ACC112 (cell line): ENCODE results near the gene TMC7.
A peak's percentile ranks its signal among the peaks of the same experiment; 100 is the strongest.
"Not testable (repeated sequence)": the region's sequence is repeated elsewhere in the genome, so short reads cannot be mapped to it uniquely, and the experiment has no call there.

ENCODE experiments used
- H2AFZ ChIP-seq: fragments of 200-600 bp; sonication (generic); one replicate; pipeline ENCODE4 v1.6.0; 2017; ENCODE audit warnings: antibody characterized with exemption, low read length; ENCODE audit not compliant: unreplicated experiment
- H3K27ac ChIP-seq: fragments of 200-600 bp; sonication (generic); 2 replicates; pipeline ENCODE4 v1.5.1; 2014; ENCODE audit warnings: low read depth, mild to moderate bottlenecking, antibody characterized with exemption, low read length, moderate library complexity
- H3K27me3 ChIP-seq: fragments of 200-600 bp; sonication (generic); 2 replicates; pipeline ENCODE4 v1.6.1; 2014; ENCODE audit warnings: mild to moderate bottlenecking, antibody characterized with exemption, low read length, moderate library complexity, mixed read lengths; ENCODE audit not compliant: insufficient read depth
- H3K36me3 ChIP-seq: fragments of 200-600 bp; sonication (generic); 2 replicates; pipeline ENCODE4 v1.6.1; 2016; ENCODE audit warnings: mild to moderate bottlenecking, antibody characterized with exemption, low read length, moderate library complexity, mixed read lengths; ENCODE audit not compliant: insufficient read depth
- H3K4me1 ChIP-seq: fragments of 200-600 bp; sonication (generic); one replicate; pipeline ENCODE4 v1.6.1; 2016; ENCODE audit warnings: low read length, mixed read lengths; ENCODE audit not compliant: insufficient read depth, unreplicated experiment, control insufficient read depth
- H3K4me3 ChIP-seq: fragments of 200-600 bp; sonication (generic); 2 replicates; pipeline ENCODE4 v1.5.1; 2014; ENCODE audit warnings: mild to moderate bottlenecking, low read depth, low read length
- H3K79me2 ChIP-seq: fragments of 200-600 bp; sonication (generic); one replicate; pipeline ENCODE4 v1.6.0; 2016; ENCODE audit warnings: low read length; ENCODE audit not compliant: control insufficient read depth, unreplicated experiment, insufficient read depth

Gene TMC7

GRCh38 chr16:18979936-18980335, 3.8 kb upstream of the TMC7 start:
- Histone ChIP-seq H2AFZ (no peak overlapping the region), H3K4me3 (no peak overlapping the region), H3K79me2 (no peaks in the 10 kb centered on the region), H3K27me3 (peaks cover 22% of the 10 kb centered on the region), H3K4me1 (no peaks in the 10 kb centered on the region), H3K27ac (no peak overlapping the region), H3K36me3 (no peaks in the 10 kb centered on the region)

GRCh38 chr16:18984435-18985005, 786 bp downstream of the TMC7 start:
- Histone ChIP-seq H3K4me3 (peak overlapping the region; percentile 78), H2AFZ (peak overlapping the region; percentile 9), H3K4me1 (no peaks in the 10 kb centered on the region), H3K27ac (no peak overlapping the region), H3K27me3 (0 out of 2 replicates have a peak, but pooled peaks cover 8% of the 10 kb centered on the region), H3K36me3 (no peaks in the 10 kb centered on the region), H3K79me2 (no peaks in the 10 kb centered on the region)

GRCh38 chr16:18985256-18985655, 1.5 kb downstream of the TMC7 start:
- H3K79me2 ChIP-seq, H3K4me1 ChIP-seq, H3K27me3 ChIP-seq, H3K4me3 ChIP-seq, H2AFZ ChIP-seq, H3K36me3 ChIP-seq, H3K27ac ChIP-seq: not testable (repeated sequence)

- not testable (repeated sequence) for H3K4me3 ChIP-seq, H3K36me3 ChIP-seq, H3K79me2 ChIP-seq, H2AFZ ChIP-seq, H3K4me1 ChIP-seq, H3K27ac ChIP-seq, H3K27me3 ChIP-seq
Measured at GRCh38 chr16:18991731-18992130, 8.0 kb downstream of the TMC7 start.

- H3K27me3 ChIP-seq, H3K36me3 ChIP-seq, H3K27ac ChIP-seq, H2AFZ ChIP-seq, H3K4me1 ChIP-seq, H3K79me2 ChIP-seq, H3K4me3 ChIP-seq: not testable (repeated sequence)
Measured at GRCh38 chr16:18993531-18993930, 9.8 kb downstream of the TMC7 start.

GRCh38 chr16:18994181-18994580, 10.4 kb downstream of the TMC7 start:
- H3K79me2 ChIP-seq, H3K27me3 ChIP-seq, H3K4me1 ChIP-seq, H3K4me3 ChIP-seq, H2AFZ ChIP-seq, H3K27ac ChIP-seq, H3K36me3 ChIP-seq: not testable (repeated sequence)

- H3K4me1 ChIP-seq, result peaks cover 10% of the 10 kb centered on the region
- H3K36me3 ChIP-seq, H3K79me2 ChIP-seq, H3K27me3 ChIP-seq, H2AFZ ChIP-seq, H3K4me3 ChIP-seq, H3K27ac ChIP-seq: not testable (repeated sequence)
Measured at GRCh38 chr16:18995406-18995805, 11.7 kb downstream of the TMC7 start.

- H3K27ac ChIP-seq, H3K36me3 ChIP-seq, H3K4me3 ChIP-seq, H2AFZ ChIP-seq, H3K27me3 ChIP-seq, H3K79me2 ChIP-seq: not testable (repeated sequence)
- peaks cover 10% of the 10 kb centered on the region for H3K4me1 ChIP-seq
Measured at GRCh38 chr16:18996536-18996935, 12.8 kb downstream of the TMC7 start.

- H3K4me1 ChIP-seq, result peaks cover 10% of the 10 kb centered on the region
- H2AFZ ChIP-seq, H3K27ac ChIP-seq: not testable (repeated sequence)
Measured at GRCh38 chr16:18997001-18997400, 13.3 kb downstream of the TMC7 start.

GRCh38 chr16:18999045-18999393, 15.3 kb downstream of the TMC7 start:
- no peaks in the 10 kb centered on the region for H3K27me3 ChIP-seq
- no peak overlapping the region for H3K27ac ChIP-seq
- no peak overlapping the region for H3K4me3 ChIP-seq
- no peaks in the 10 kb centered on the region for H3K79me2 ChIP-seq
- H2AFZ ChIP-seq, result no peak overlapping the region
- peaks cover 10% of the 10 kb centered on the region for H3K4me1 ChIP-seq
- no peaks in the 10 kb centered on the region for H3K36me3 ChIP-seq

More at GRCh38 chr16:18997001-18997400, 13.3 kb downstream of the TMC7 start:
- not testable (repeated sequence) for H3K27me3 ChIP-seq, H3K4me3 ChIP-seq, H3K79me2 ChIP-seq, H3K36me3 ChIP-seq

- Histone ChIP-seq H3K79me2 (no peaks in the 10 kb centered on the region), H2AFZ (no peak overlapping the region), H3K36me3 (no peaks in the 10 kb centered on the region), H3K27me3 (no peaks in the 10 kb centered on the region), H3K4me3 (no peak overlapping the region), H3K27ac (no peak overlapping the region), H3K4me1 (peaks cover 17% of the 10 kb centered on the region)
Measured at GRCh38 chr16:19001788-19002187, 18.1 kb downstream of the TMC7 start.
